Measurements from ENCODE around the gene CACNG8. TPM values are rescaled to one million over a fixed set of nuclear protein-coding genes. Genes with fewer than 3 reads are reported as not detected.

Gene CACNG8
- total RNA-seq, 1 donor from 2014 or later = not detected

DNA sequence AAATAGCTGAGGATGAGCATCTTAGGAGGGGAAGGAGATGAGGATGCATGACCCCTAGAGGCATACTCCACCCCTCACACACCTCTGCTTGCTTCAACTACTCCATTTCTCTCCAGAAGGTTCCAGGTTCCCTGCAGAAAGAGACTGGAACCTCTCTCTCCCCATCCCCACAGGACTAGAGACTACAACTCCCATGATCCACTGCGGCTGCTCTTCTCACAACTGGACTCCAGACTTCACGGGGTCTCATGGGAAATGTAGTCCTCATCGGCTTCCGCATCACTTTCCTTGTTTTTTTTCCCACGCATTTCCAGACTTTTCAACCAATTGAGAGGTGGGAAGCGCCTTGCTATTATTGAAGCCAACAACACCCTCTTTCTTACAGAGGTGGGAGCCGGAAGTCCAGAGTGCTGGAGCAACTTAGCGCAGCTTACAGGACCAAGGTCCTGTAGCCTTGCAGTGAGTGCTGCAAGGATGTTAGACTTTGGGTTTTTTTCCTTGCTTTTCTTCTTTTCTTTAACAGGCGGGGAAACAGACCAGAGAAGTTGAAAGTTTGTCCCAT is 14.8 kb downstream of the CACNG8 start:
- Mint-ChIP-seq H3K9me3 (peaks cover 8% of the 10 kb centered on the region), H3K4me1 (peaks cover 12% of the 10 kb centered on the region), H3K27me3 (peaks cover 45% of the 10 kb centered on the region), H3K36me3 (ENCODE audit: low read depth) (peaks cover 4% of the 10 kb centered on the region), H3K27ac (no peak overlapping the region), H3K4me3 (peak overlapping the region; percentile 82)
- POLR2A ChIA-PET = no interaction called here
- peak; percentile 27 for DNase-seq
- intact Hi-C loops (cut with micrococcal nuclease) = no loop called here
- peak; percentile 92 for ATAC-seq (ENCODE audit: low read depth)
- TF ChIP-seq, protein P1, sequence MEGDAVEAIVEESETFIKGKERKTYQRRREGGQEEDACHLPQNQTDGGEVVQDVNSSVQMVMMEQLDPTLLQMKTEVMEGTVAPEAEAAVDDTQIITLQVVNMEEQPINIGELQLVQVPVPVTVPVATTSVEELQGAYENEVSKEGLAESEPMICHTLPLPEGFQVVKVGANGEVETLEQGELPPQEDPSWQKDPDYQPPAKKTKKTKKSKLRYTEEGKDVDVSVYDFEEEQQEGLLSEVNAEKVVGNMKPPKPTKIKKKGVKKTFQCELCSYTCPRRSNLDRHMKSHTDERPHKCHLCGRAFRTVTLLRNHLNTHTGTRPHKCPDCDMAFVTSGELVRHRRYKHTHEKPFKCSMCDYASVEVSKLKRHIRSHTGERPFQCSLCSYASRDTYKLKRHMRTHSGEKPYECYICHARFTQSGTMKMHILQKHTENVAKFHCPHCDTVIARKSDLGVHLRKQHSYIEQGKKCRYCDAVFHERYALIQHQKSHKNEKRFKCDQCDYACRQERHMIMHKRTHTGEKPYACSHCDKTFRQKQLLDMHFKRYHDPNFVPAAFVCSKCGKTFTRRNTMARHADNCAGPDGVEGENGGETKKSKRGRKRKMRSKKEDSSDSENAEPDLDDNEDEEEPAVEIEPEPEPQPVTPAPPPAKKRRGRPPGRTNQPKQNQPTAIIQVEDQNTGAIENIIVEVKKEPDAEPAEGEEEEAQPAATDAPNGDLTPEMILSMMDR (IDR thresholded peaks at IDR 0.05) = no peak
- CTCF ChIA-PET = no interaction called here

DNA sequence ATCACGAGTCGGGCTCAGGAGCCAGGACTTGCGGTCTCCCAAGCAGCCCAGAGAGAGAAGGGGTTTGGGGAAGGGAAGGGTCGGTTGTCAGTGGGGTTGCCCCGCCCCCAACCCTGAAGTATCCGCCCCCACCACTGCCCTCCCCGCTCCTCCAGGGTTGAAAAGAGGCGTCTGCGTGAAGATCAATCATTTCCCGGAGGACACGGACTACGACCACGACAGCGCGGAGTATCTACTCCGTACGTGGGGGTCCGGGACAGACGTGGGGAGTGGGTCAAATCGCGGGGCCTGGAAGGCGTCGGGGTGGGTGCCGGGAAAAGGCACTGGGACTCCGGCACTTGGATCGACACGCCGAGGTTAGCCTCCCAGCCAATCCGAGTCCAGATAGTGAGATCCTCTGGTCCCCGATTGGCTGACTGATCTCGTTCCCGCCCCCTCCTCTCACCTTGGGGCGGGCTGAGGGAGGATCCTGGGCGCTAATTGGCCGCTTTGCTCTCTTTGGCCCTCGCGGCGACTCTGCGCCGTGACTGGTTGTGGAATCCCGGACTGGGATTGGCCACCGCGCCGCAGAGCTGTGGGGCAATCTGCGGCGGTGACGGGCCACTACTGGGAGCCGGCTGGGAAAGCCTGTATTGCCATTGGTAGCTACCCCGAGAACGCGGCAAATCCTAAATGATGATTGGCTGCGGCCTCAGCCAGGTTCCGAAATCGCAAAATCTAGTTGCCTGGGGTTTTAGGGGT is 15.4 kb downstream of the CACNG8 start:
- ATAC-seq (ENCODE audit: low read depth) (no peak), DNase-seq (no peak)
- H3K27ac Mint-ChIP-seq = no peak overlapping the region
- peaks cover 4% of the 10 kb centered on the region for H3K36me3 Mint-ChIP-seq (ENCODE audit: low read depth)
- H3K4me1 Mint-ChIP-seq = peaks cover 12% of the 10 kb centered on the region
- H3K27me3 Mint-ChIP-seq = peaks cover 42% of the 10 kb centered on the region
- ChIA-PET POLR2A (no interaction called here), CTCF (no interaction called here)
- intact Hi-C loops (cut with micrococcal nuclease) = no loop called here
- TF ChIP-seq, protein P1 (IDR thresholded peaks at IDR 0.05) = no peak
- H3K4me3 Mint-ChIP-seq = peak overlapping the region; percentile 82
- peaks cover 9% of the 10 kb centered on the region for H3K9me3 Mint-ChIP-seq

DNA sequence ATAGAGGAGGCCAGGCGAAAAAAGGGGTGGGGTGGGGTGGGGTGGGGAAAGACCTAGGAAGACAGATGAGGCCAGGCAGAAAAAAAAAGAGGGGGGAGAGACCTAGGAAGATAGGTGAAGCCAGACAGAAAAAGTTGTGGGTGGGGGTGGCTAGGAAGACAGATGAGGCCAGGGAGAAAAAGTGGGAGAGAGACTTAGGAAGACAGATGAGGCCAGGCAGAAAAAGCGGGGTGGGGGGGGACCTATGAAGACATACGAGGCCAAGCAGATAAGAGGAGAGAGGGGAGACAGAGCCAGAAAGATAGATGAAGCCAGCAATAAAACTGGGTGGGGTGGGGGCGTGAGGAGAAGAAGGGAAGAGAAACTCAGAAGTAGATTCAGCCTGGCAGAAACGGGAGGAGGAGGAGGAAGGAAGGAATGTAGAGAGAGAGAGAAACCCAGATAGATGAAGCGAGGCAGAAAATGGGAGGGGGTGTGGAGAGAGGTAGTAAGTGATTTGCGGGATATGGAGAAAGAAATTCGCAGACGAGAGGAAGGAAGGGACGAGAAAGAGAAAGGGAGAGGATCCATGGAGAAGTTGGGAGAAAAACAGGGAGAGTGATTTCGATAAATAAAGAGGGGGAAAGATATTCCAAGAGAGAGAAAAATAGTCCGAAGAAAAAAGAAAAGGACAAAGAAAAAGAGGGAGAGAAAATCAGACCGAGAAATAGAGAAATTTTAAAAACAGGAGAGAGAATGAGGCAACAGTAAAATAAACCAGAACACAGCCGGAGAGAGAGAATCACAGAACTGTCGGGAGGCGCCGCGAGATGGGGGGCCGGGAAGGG is 16.5 kb downstream of the CACNG8 start:
- ChIA-PET POLR2A (no interaction called here), CTCF (no interaction called here)
- TF ChIP-seq, protein P1 (IDR thresholded peaks at IDR 0.05) = no peak
- Mint-ChIP-seq H3K27ac (no peak overlapping the region), H3K4me3 (no peak overlapping the region), H3K36me3 (ENCODE audit: low read depth) (peaks cover 4% of the 10 kb centered on the region), H3K9me3 (peaks cover 10% of the 10 kb centered on the region), H3K27me3 (peaks cover 42% of the 10 kb centered on the region), H3K4me1 (peaks cover 12% of the 10 kb centered on the region)
- ATAC-seq (ENCODE audit: low read depth) (no peak), DNase-seq (no peak)
- intact Hi-C loops (cut with micrococcal nuclease) = no loop called here

DNA sequence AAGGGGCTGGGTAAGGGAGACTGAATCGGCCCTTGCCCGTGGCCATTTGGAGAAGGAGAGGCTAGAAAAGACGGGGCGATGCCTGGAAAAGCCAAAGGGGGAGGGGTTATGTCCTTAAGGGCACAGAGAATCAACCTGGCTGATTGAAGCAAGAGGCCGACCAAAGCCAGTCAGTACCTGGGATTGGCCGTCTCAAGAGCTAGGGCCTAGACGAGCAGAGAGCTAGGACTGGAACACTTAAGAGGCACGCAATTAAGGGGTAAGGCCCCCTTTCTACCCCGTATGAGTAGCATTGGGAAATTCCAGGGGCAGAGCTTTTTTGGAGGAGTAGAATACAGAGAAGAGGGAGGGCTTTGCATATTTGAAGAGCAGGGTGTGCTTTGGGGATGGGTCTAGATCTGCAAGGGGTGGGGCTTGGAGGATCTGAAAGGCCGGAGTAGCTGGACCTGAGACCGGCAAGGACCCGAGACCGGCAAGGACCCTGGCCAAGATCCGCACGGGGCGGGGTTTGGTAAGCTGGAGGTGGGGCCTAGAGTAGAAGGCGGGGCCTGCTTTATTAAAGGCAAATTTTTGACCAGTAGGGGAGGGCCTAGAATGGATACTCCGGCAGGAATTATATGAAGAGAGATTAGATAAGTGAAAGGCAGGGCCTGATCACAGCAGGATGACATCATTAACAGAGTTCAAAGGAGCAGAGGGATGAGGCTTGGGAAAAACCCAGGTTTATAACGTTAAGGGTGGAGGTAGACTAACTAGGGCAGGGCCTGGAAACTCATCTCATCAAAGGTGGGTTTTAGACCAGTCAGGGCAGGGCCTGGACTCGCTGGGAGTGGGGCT is 18.0 kb downstream of the CACNG8 start:
- Mint-ChIP-seq H3K4me3 (no peak overlapping the region), H3K9me3 (peaks cover 10% of the 10 kb centered on the region), H3K36me3 (ENCODE audit: low read depth) (peaks cover 4% of the 10 kb centered on the region), H3K27me3 (peaks cover 42% of the 10 kb centered on the region), H3K4me1 (peaks cover 12% of the 10 kb centered on the region), H3K27ac (no peak overlapping the region)
- CTCF ChIA-PET = no interaction called here
- ATAC-seq (ENCODE audit: low read depth) = no peak
- DNase-seq = no peak
- intact Hi-C loops (cut with micrococcal nuclease) = no loop called here
- POLR2A ChIA-PET = interaction anchor here (0.6 kb wide), 1 partner anchor 220 kb away, joined by 3 read pairs; the partner anchor contains the start of gene RPS9
- TF ChIP-seq, protein P1 (IDR thresholded peaks at IDR 0.05) = no peak

Measured in activated B cell treated with CpG ODN at 0.5 μM for 24 hours (primary cell).